ENCODE measurements around the gene MAOA.
A peak's percentile ranks its signal among the peaks of the same experiment; 100 is the strongest.
"Not testable (repeated sequence)": the region's sequence is repeated elsewhere in the genome, so short reads cannot be mapped to it uniquely, and the experiment has no call there.

The MAOA gene

DNA sequence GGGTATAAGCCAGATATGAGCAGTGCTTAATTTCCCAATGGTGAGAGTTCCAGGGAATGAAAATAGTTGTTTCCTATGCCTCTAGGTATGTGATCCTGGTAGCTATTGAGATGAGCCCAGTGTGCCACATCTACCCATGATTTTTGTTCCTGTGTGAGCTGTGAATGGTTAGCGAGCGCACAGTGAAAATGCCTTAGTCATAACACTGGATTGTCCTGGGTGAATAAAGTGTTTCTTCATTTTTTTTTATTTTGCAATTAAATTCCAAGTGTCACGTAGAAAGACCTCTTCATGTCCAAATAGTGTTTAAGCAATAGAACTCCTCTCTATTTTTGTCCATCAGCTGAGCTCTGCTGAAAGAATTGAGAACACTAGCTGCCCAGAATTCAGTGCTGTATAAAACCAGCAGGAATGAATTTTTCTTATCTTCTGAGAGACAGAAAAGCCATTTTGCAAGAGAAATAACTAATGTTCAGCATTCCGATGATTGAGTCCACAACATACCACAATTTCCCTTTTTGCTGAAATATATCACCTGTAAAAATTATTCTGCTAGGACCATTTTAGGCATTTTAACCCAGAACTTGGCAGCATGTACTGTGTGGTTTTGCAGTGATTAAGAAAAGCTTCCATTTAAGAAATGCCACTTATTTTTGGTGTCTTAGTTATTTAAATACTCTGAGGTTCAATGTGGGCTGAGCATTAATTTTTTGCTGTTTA is 5.6 kb downstream of the MAOA start:
- DNase-seq (ENCODE audit: insufficient read length, low spot score) (no peak), FAIRE-seq (peak; percentile 72)
- TF ChIP-seq, protein P1, sequence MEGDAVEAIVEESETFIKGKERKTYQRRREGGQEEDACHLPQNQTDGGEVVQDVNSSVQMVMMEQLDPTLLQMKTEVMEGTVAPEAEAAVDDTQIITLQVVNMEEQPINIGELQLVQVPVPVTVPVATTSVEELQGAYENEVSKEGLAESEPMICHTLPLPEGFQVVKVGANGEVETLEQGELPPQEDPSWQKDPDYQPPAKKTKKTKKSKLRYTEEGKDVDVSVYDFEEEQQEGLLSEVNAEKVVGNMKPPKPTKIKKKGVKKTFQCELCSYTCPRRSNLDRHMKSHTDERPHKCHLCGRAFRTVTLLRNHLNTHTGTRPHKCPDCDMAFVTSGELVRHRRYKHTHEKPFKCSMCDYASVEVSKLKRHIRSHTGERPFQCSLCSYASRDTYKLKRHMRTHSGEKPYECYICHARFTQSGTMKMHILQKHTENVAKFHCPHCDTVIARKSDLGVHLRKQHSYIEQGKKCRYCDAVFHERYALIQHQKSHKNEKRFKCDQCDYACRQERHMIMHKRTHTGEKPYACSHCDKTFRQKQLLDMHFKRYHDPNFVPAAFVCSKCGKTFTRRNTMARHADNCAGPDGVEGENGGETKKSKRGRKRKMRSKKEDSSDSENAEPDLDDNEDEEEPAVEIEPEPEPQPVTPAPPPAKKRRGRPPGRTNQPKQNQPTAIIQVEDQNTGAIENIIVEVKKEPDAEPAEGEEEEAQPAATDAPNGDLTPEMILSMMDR (IDR thresholded peaks at IDR 0.05; ENCODE audit: insufficient read depth, missing control alignments) = no peak

DNA sequence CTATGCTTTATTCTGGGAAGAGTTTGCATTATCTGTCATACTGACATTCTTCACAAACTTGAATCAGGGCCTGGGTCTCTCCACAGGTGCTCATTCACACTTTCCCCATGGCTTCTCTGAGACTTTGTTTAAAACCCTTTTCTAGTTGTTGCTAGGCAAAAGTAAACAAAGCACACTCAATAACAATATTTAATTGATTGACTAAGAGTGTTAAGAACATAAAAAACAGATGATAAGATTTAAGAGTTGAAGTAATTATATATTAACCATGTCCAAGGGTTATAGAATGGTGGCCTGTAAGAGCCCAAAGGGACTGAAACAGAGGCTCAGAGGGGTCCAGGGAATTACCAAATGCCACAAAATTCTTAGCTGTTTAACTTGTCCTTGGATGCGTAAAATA is 7.1 kb downstream of the MAOA start:
- FAIRE-seq (peak; percentile 25), DNase-seq (ENCODE audit: insufficient read length, low spot score) (no peak)
- TF ChIP-seq, protein P1 (IDR thresholded peaks at IDR 0.05; ENCODE audit: insufficient read depth, missing control alignments) = no peak

DNA sequence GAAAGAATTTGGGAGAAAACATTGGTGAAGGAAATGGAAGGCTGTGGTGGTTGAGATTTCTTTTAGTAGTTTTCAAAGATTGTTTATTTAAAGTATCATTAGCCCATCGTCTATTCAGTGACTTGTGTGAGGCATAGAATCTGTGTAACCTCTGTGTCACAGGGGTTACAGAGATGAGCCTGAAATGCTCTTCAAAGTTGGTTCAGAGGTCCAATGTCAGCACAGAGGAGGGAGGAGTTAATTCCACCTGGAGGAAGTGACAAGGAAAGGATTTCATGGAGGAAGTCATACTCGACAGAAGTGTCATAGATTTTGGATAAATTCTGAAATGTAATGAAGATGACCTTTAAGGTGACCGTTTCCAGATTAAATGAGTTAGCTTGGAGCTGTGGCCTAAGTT is 8.2 kb downstream of the MAOA start:
- DNase-seq (ENCODE audit: insufficient read length, low spot score) (no peak), FAIRE-seq (no peak)
- TF ChIP-seq, protein P1 (IDR thresholded peaks at IDR 0.05; ENCODE audit: insufficient read depth, missing control alignments) = no peak

DNA sequence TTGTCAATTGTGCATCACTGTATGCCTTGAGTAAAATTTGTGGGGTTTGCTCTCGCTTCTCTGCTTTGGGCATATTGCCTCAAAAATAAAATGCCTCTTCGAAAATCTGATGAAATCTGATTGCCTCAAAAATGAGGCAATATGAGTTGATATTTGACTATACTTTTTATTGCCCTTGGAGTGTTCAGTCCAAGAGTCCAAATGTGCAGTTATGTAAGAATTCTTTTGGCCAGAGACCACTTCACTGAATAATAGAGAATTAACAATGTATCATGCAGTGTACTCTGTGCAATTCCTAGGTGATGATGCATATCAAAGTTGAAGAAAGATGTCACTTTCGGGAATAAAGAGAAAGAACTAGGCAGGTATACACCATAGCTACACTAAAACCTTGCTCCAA is 8.6 kb downstream of the MAOA start:
- TF ChIP-seq, protein P1 (IDR thresholded peaks at IDR 0.05; ENCODE audit: insufficient read depth, missing control alignments) = no peak
- no peak for DNase-seq (ENCODE audit: insufficient read length, low spot score)
- peak; percentile 64 for FAIRE-seq

DNA sequence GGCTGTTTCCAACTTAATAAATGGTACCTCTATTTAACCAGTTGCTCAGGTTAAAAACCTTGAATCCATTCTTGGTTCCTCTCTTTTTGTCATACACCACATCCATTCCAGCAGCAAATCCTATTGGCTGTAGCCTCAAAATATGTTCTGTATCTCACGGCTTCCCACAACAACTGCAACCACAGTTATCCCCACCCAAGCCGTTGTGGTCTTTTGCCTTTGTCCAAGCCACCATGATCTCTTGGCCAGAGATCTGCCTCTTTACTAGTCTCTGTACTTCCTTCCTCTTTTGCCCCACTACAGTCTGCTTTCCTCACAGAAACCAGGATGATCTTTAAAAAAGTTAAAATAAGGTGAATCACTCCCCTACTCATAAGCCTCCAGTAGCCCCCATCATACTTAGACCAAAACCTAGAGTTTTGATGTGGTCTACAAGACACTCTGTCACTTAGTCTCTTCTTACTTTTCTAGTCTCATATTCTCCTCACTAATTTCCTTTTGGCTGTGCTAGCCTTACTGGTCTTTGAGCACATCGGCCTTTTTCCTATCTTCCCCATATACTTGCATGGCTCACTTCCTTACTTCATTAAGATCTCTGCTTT is 10.3 kb downstream of the MAOA start:
- TF ChIP-seq, protein P1 (IDR thresholded peaks at IDR 0.05; ENCODE audit: insufficient read depth, missing control alignments) = no peak
- DNase-seq (ENCODE audit: insufficient read length, low spot score) (no peak), FAIRE-seq (no peak)

DNA sequence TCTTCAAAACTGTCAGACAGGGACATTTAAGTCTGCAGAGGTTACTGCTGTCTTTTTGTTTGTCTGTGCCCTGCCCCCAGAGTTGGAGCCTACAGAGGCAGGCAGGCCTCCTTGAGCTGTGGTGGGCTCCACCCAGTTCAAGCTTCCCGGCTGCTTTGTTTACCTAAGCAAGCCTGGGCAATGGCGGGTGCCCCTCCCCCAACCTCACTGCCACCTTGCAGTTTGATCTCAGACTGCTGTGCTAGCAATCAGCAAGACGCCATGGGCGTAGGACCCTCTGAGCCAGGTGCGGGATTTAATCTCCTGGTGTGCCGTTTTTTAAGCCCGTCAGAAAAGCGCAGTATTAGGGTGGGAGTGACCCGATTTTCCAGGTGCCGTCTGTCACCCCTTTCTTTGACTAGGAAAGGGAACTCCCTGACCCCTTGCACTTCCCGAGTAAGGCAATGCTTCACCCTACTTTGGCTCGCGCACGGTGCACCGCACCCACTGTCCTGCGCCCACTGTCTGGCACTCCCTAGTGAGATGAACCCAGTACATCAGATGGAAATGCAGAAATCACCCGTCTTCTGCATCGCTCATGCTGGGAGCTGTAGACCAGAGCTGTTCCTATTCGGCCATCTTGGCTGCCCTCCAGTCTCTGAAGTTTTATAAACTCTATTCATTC is 20.0 kb downstream of the MAOA start:
- DNase-seq (ENCODE audit: insufficient read length, low spot score); FAIRE-seq: not testable (repeated sequence)

DNA sequence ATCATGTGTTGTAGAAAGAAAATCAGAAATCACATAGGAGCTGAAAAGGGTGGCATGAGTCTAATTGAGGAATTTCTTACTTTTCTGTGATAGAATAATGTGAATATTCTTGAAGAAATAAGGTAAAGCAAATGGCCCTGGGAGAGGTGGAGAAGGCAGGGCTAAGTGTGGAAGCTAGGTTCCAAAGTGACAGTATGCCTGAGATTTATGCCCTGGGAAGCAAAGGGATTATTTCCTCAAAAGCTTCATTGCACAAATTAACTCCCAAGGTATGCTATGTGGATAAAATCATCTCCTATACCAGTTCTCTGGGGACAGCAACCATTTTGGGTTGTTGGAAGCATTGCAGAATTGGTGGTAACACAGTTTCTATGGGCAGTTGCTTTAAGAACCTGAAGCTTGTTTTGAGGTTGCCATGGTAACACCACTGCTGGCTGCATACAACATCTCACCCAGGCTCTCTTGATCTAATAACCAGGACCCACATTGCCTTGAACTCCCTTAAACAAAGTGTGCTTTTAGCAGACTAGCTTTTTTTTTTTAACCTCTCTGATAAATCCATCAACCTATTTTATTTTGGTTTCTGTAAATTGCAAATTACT is 21.0 kb downstream of the MAOA start:
- TF ChIP-seq, protein P1 (IDR thresholded peaks at IDR 0.05; ENCODE audit: insufficient read depth, missing control alignments) = no peak
- DNase-seq (ENCODE audit: insufficient read length, low spot score) (no peak), FAIRE-seq (no peak)
